CD4-positive, CD25-positive, alpha-beta regulatory T cell (primary cell): ENCODE results near the gene USP38. TPM values are rescaled to one million over a fixed set of nuclear protein-coding genes. Genes with fewer than 3 reads are reported as not detected.
A peak's percentile ranks its signal among the peaks of the same experiment; 100 is the strongest.

ENCODE experiments used
- ATAC-seq, 2 donors: fragments of 150-1000 bp; cut with Tn5 transposase; one replicate each; pipeline ENCODE4 v1.10.0; 2021; ENCODE audit warnings: low read depth in 2 of 2, moderate number of reproducible peaks in 2 of 2, moderate library complexity in 1 of 2
- DNase-seq, 3 donors: peaks; one replicate each; pipeline versions ENCODE4 v3.0.0 to v3.0.0-alpha.2; 2012 to 2022; ENCODE audit warnings: mixed read lengths in 1 of 3
- H3K27ac ChIP-seq: one replicate; pipeline ENCODE4 v1.7.0; 2013; ENCODE audit warnings: mild to moderate bottlenecking, low read length; ENCODE audit not compliant: insufficient read depth, poor library complexity, severe bottlenecking
- H3K27me3 ChIP-seq: one replicate; pipeline ENCODE4 v1.7.0; 2013; ENCODE audit warnings: low read length; ENCODE audit not compliant: control insufficient read depth, insufficient read depth
- H3K36me3 ChIP-seq: one replicate; pipeline ENCODE4 v1.7.0; 2013; ENCODE audit warnings: mild to moderate bottlenecking, low read length, moderate library complexity; ENCODE audit not compliant: control insufficient read depth, insufficient read depth
- H3K4me1 ChIP-seq: 2 replicates; pipeline ENCODE4 v1.7.0; 2013; ENCODE audit warnings: mild to moderate bottlenecking, low read length; ENCODE audit not compliant: insufficient read depth, control insufficient read depth, poor library complexity, severe bottlenecking
- H3K4me3 ChIP-seq: one replicate; pipeline ENCODE4 v1.7.0; 2013; ENCODE audit warnings: low read depth, mild to moderate bottlenecking, low read length, moderate library complexity
- H3K9me3 ChIP-seq, 2 experiments: 1 replicate in 1 of 2; 2 replicates in 1 of 2; pipeline ENCODE4 v1.7.0; 2013; ENCODE audit warnings: low read length in 2 of 2, mild to moderate bottlenecking in 1 of 2, moderate library complexity in 1 of 2; ENCODE audit not compliant: control insufficient read depth in 2 of 2
- H3K27ac Mint-ChIP-seq, 3 donors: one replicate each; pipeline ENCODE4 v1.8.0; 2020 to 2022; ENCODE audit warnings: mild to moderate bottlenecking in 3 of 3, mixed read lengths in 3 of 3, moderate library complexity in 2 of 3
- H3K27me3 Mint-ChIP-seq: one replicate; pipeline ENCODE4 v1.8.0; 2022; ENCODE audit warnings: mild to moderate bottlenecking, mixed read lengths
- H3K36me3 Mint-ChIP-seq: one replicate; pipeline ENCODE4 v1.8.0; 2020; ENCODE audit warnings: mixed read lengths
- H3K4me1 Mint-ChIP-seq, 4 donors: one replicate each; pipeline ENCODE4 v1.8.0; 2020 to 2022; ENCODE audit warnings: mixed read lengths in 4 of 4, mild to moderate bottlenecking in 1 of 4
- H3K4me3 Mint-ChIP-seq, 4 donors: one replicate each; pipeline ENCODE4 v1.8.0; 2020 to 2022; ENCODE audit warnings: mild to moderate bottlenecking in 4 of 4, mixed read lengths in 4 of 4, moderate library complexity in 3 of 4
- H3K9me3 Mint-ChIP-seq, 7 donors: one replicate each; pipeline ENCODE4 v1.8.0; 2020 to 2022; ENCODE audit warnings: mixed read lengths in 7 of 7, mild to moderate bottlenecking in 3 of 7, moderate library complexity in 2 of 7
- polyA plus RNA-seq, 4 donors: library from polyadenylated mRNA; unstranded; fragments of 300-500 nt; fragmentation: Illumina TruSeq; gene quantifications; one replicate each; pipeline ENCODE4 v1.2.3, GENCODE V29; 2021
- total RNA-seq: library from RNA; stranded (reverse); gene quantifications from one replicate; pipeline ENCODE4 v1.2.3, GENCODE V29; 2022

USP38 gene
- total and polyA plus RNA-seq, 5 donors from 2014 or later = 21.0 to 39.1 (median 25.8) TPM

- H3K27me3 ChIP-seq = no peaks in the 10 kb centered on the region
- Mint-ChIP-seq H3K9me3 (peaks cover 0 to 1% (median 0%) of the 10 kb centered on the region in 7 donors), H3K27me3 (no peaks in the 10 kb centered on the region), H3K4me3 (peak overlapping the region; percentile 93 to 97 (median 95)), H3K36me3 (peaks cover 16% of the 10 kb centered on the region), H3K27ac (peak overlapping the region; percentile 95 to 98 (median 98)), H3K4me1 (peaks cover 16 to 64% (median 47%) of the 10 kb centered on the region in 4 donors)
- DNase-seq (no peak), ATAC-seq (no peak)
- peak overlapping the region; percentile 100 for H3K4me3 ChIP-seq
- H3K36me3 ChIP-seq = no peaks in the 10 kb centered on the region
- H3K27ac ChIP-seq = peak overlapping the region; percentile 97
- H3K4me1 ChIP-seq = peaks cover 32% of the 10 kb centered on the region
- H3K9me3 ChIP-seq = no peaks in the 10 kb centered on the region
Observed at GRCh38 chr4:143183513-143184216, 1.1 kb upstream of the USP38 start.

GRCh38 chr4:143184217-143184502 lies 557 bp upstream of the USP38 start:
- peaks cover 21 to 64% (median 52%) of the 10 kb centered on the region in 4 donors for H3K4me1 Mint-ChIP-seq
- H3K27me3 Mint-ChIP-seq = no peaks in the 10 kb centered on the region

DNA sequence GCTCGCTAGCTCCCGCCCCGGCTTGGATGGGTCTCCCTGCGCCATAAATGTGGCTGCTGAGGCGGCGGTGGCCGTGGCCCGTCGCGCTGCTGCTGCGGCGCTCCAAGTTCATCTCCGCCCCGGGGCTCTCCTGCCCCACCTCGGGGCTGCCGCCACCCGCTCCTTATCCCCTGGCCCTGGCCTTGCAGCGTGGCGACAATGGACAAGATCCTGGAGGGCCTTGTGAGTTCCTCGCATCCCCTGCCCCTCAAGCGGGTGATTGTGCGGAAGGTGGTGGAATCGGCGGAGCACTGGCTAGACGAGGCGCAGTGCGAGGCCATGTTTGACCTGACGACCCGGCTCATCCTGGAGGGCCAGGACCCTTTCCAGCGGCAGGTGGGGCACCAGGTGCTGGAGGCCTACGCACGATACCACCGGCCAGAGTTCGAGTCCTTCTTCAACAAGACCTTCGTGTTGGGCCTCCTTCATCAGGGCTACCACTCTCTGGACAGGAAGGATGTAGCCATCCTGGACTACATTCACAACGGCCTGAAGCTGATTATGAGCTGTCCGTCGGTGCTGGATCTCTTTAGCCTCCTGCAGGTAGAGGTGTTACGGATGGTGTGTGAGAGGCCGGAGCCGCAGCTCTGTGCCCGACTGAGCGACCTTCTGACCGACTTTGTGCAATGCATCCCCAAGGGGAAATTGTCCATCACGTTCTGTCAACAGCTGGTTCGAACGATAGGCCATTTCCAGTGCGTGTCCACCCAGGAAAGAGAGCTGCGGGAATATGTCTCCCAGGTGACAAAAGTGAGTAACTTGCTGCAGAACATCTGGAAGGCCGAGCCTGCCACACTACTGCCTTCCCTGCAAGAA lies 763 bp downstream of the USP38 start:
- no peaks in the 10 kb centered on the region for H3K9me3 ChIP-seq
- H3K27me3 ChIP-seq = no peaks in the 10 kb centered on the region
- ATAC-seq (peak; percentile 11 to 13), DNase-seq (peak in 1 of 3 donors; percentile 14)
- H3K4me1 ChIP-seq = peaks cover 49% of the 10 kb centered on the region
- Mint-ChIP-seq H3K36me3 (peaks cover 29% of the 10 kb centered on the region), H3K27ac (peak overlapping the region; percentile 86 to 96 (median 95)), H3K27me3 (peaks cover 4% of the 10 kb centered on the region), H3K4me3 (peak overlapping the region; percentile 93 to 99 (median 96)), H3K9me3 (no peaks in the 10 kb centered on the region), H3K4me1 (peaks cover 34 to 73% (median 60%) of the 10 kb centered on the region in 4 donors)
- peaks cover 9% of the 10 kb centered on the region for H3K36me3 ChIP-seq
- H3K4me3 ChIP-seq = peak overlapping the region; percentile 97
- H3K27ac ChIP-seq = peak overlapping the region; percentile 97

More at GRCh38 chr4:143184217-143184502, 557 bp upstream of the USP38 start:
- Histone ChIP-seq H3K4me3 (peak overlapping the region; percentile 100), H3K9me3 (no peaks in the 10 kb centered on the region), H3K36me3 (no peaks in the 10 kb centered on the region), H3K4me1 (peaks cover 37% of the 10 kb centered on the region), H3K27ac (peak overlapping the region; percentile 97), H3K27me3 (no peaks in the 10 kb centered on the region)
- H3K36me3 Mint-ChIP-seq = peaks cover 20% of the 10 kb centered on the region
- DNase-seq (no peak), ATAC-seq (peak; percentile 28 to 42)
- H3K4me3 Mint-ChIP-seq = peak overlapping the region; percentile 93 to 97 (median 95)
- H3K9me3 Mint-ChIP-seq = no peaks in the 10 kb centered on the region
- H3K27ac Mint-ChIP-seq = peak overlapping the region; percentile 95 to 98 (median 98)

DNA sequence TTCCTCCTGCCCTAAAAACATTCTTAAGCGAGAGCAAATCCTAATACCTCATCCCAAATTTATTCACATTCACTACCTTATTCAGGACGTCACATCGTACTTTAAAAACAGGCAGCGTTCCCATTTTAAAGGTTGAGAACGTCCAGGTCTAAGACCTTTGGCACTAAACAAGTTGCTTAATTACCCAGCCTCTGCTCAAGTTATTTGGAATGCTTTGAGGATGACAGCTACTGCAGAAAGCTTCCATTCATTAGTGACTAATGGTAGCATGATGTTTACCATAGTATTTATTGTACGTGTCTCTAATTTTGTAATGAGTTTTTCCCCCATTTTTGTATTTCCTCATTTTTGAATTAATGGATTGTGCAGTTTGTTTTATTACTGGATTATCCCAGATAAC lies 1.5 kb downstream of the USP38 start:
- Histone ChIP-seq H3K4me3 (peak overlapping the region; percentile 97), H3K4me1 (peaks cover 56% of the 10 kb centered on the region), H3K27ac (peak overlapping the region; percentile 34), H3K36me3 (peaks cover 15% of the 10 kb centered on the region), H3K9me3 (no peaks in the 10 kb centered on the region), H3K27me3 (no peaks in the 10 kb centered on the region)
- Mint-ChIP-seq H3K4me3 (peak overlapping the region; percentile 93 to 99 (median 96)), H3K36me3 (peaks cover 29% of the 10 kb centered on the region), H3K27ac (peak overlapping the region; percentile 48 to 96 (median 95)), H3K27me3 (peaks cover 4% of the 10 kb centered on the region), H3K9me3 (no peaks in the 10 kb centered on the region), H3K4me1 (peaks cover 38 to 74% (median 63%) of the 10 kb centered on the region in 4 donors)
- DNase-seq (no peak), ATAC-seq (no peak)

- H3K4me3 ChIP-seq = peak overlapping the region; percentile 97
- H3K27me3 ChIP-seq = no peaks in the 10 kb centered on the region
- Mint-ChIP-seq H3K36me3 (peaks cover 32% of the 10 kb centered on the region), H3K27ac (peak overlapping the region; percentile 70 to 96 (median 95)), H3K9me3 (no peaks in the 10 kb centered on the region), H3K4me1 (peaks cover 41 to 73% (median 64%) of the 10 kb centered on the region in 4 donors), H3K4me3 (peak overlapping the region; percentile 93 to 99 (median 96)), H3K27me3 (peaks cover 4% of the 10 kb centered on the region)
- peaks cover 56% of the 10 kb centered on the region for H3K4me1 ChIP-seq
- ATAC-seq (no peak), DNase-seq (peak in 2 of 3 donors; percentile 14 to 55)
- H3K9me3 ChIP-seq = no peaks in the 10 kb centered on the region
- peaks cover 19% of the 10 kb centered on the region for H3K36me3 ChIP-seq
- H3K27ac ChIP-seq = peak overlapping the region; percentile 34
Observed at GRCh38 chr4:143186649-143187048, 1.9 kb downstream of the USP38 start.

DNA sequence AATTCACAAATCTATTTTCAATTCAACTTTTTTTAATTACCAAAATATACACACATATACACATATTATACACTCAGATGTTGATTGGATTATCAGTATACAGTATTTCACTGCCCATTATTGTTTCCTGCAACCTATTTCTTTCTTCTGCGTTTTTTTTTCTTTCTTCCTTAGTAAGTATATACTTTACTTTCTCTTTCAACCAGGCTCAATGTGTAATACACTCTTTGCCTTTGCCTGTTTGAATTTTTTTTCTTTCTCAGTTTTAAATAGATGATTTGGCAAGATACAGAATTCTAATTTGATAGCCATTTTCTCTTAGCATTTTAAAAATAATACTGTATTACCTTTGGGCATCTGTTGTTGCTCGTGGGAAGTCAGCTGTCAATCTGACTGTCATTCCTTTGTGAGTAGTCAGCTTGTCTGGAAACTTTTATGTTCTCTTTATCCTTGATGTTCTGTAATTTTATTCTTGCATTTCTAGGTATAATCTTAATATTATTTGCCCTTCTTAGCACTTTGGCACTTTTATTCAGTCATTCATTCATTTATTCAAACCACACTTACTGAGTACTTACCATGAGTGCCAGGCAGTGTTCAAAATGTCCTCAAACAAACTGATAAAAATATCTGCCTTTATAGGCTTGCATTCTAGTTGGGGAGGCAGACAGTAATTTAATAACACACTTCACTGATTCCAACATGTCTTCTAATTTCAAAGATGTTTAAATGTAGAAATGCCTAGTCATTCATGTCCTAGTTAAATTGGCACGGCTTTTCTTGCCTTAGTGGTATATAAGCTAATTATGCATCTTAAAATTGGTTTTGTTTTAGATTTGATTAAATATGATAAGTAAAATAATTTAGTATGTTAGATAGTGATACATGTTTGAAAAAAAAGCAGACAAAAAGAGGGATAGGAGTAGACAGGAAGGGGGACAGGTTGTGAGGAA lies 3.7 kb downstream of the USP38 start:
- peaks cover 4% of the 10 kb centered on the region for H3K27me3 Mint-ChIP-seq
- DNase-seq (peak in 1 of 3 donors; percentile 36), ATAC-seq (no peak)
- H3K27ac ChIP-seq = peak overlapping the region; percentile 62
- H3K4me1 ChIP-seq = peaks cover 48% of the 10 kb centered on the region
- no peaks in the 10 kb centered on the region for H3K27me3 ChIP-seq
- H3K36me3 Mint-ChIP-seq = peaks cover 42% of the 10 kb centered on the region
- H3K36me3 ChIP-seq = peaks cover 32% of the 10 kb centered on the region
- H3K4me3 Mint-ChIP-seq = peak overlapping the region; percentile 93 to 99 (median 96)
- no peaks in the 10 kb centered on the region for H3K9me3 Mint-ChIP-seq
- no peaks in the 10 kb centered on the region for H3K9me3 ChIP-seq
- peaks cover 50 to 77% (median 63%) of the 10 kb centered on the region in 4 donors for H3K4me1 Mint-ChIP-seq
- H3K4me3 ChIP-seq = peak overlapping the region; percentile 97
- H3K27ac Mint-ChIP-seq = peak overlapping the region; percentile 47 to 95 (median 69)

DNA sequence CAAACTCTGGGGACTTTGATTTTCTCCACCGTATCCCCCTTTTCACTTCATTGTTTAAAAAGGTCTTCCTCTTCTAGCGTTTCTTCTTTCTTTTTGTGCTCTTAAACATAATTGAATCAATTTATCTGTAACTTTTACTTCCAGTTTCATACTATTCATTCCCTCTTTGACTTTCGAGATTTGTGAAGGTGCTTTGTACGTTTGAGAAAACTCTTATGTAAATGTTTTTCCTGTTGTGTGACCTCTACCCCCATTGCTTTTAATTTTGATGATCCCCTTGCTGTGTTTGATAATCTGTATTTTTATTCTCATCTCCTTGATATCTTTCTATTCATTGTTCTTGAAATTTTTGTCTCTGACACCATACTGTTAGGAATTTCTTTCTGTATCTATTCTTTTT lies 4.8 kb downstream of the USP38 start:
- DNase-seq (peak in 1 of 3 donors; percentile 36), ATAC-seq (no peak)
- H3K4me1 Mint-ChIP-seq = peaks cover 45 to 69% (median 59%) of the 10 kb centered on the region in 4 donors
- H3K4me3 ChIP-seq = peak overlapping the region; percentile 97
- H3K27me3 Mint-ChIP-seq = peaks cover 4% of the 10 kb centered on the region
- H3K36me3 Mint-ChIP-seq = peaks cover 43% of the 10 kb centered on the region
- peak overlapping the region; percentile 93 to 99 (median 96) for H3K4me3 Mint-ChIP-seq
- peak overlapping the region; percentile 52 for H3K27ac ChIP-seq
- no peaks in the 10 kb centered on the region for H3K9me3 ChIP-seq
- H3K36me3 ChIP-seq = peaks cover 38% of the 10 kb centered on the region
- no peaks in the 10 kb centered on the region for H3K27me3 ChIP-seq
- no peaks in the 10 kb centered on the region for H3K9me3 Mint-ChIP-seq
- H3K4me1 ChIP-seq = peaks cover 42% of the 10 kb centered on the region
- peak overlapping the region in 2 of 3 donors; percentile 42 to 57 for H3K27ac Mint-ChIP-seq
